OCI-LY1 (cell line): ENCODE results near the gene ETV6.

ENCODE experiments used
- H2AFZ ChIP-seq: fragments of 200-600 bp; sonication (generic), shearing (Covaris generic); 2 replicates; pipeline ENCODE4 v1.6.0; 2014; ENCODE audit warnings: antibody characterized with exemption, mild to moderate bottlenecking, low read length
- H3F3A ChIP-seq: fragments of 200-600 bp; sonication (generic), shearing (Covaris generic); 2 replicates; pipeline ENCODE4 v1.6.0; 2014; ENCODE audit warnings: mild to moderate bottlenecking, antibody characterized with exemption, low read length, moderate library complexity; ENCODE audit not compliant: insufficient read depth
- H3K27ac ChIP-seq: fragments of 200-600 bp; sonication (generic); 2 replicates; pipeline ENCODE4 v1.5.1; 2014; ENCODE audit warnings: low read length, mixed run types, mild to moderate bottlenecking, low read depth; ENCODE audit not compliant: poor library complexity, severe bottlenecking
- H3K27me3 ChIP-seq: fragments of 200-600 bp; sonication (generic); 2 replicates; pipeline ENCODE4 v1.6.0; 2014; ENCODE audit warnings: antibody characterized with exemption, mild to moderate bottlenecking, low read length, moderate library complexity; ENCODE audit not compliant: insufficient read depth
- H3K36me3 ChIP-seq: fragments of 200-600 bp; sonication (generic); 2 replicates; pipeline ENCODE4 v1.6.1; 2014; ENCODE audit warnings: mild to moderate bottlenecking, antibody characterized with exemption, low read length, moderate library complexity, mixed read lengths; ENCODE audit not compliant: insufficient read depth
- H3K4me1 ChIP-seq: fragments of 200-600 bp; sonication (generic); 2 replicates; pipeline ENCODE4 v1.5.1; 2014; ENCODE audit warnings: mild to moderate bottlenecking, low read length, moderate library complexity; ENCODE audit not compliant: insufficient read depth, severe bottlenecking
- H3K4me2 ChIP-seq: fragments of 200-600 bp; sonication (generic), shearing (Covaris generic); 2 replicates; pipeline ENCODE4 v1.6.1; 2014; ENCODE audit warnings: low read length
- H3K4me3 ChIP-seq: fragments of 200-600 bp; sonication (generic); 2 replicates; pipeline ENCODE4 v1.5.1; 2014; ENCODE audit warnings: low read length, low read depth, mild to moderate bottlenecking, mixed read lengths; ENCODE audit not compliant: poor library complexity, severe bottlenecking
- H3K79me2 ChIP-seq: fragments of 200-600 bp; shearing (Covaris generic); 2 replicates; pipeline ENCODE4 v1.6.1; 2016; ENCODE audit warnings: mixed run types, low read length, mixed read lengths; ENCODE audit not compliant: insufficient read depth
- H3K9ac ChIP-seq: fragments of 200-600 bp; sonication (generic), shearing (Covaris generic); 2 replicates; pipeline ENCODE4 v1.6.1; 2014; ENCODE audit warnings: mild to moderate bottlenecking, low read length, mixed read lengths
- H3K9me2 ChIP-seq: fragments of 200-600 bp; sonication (generic), shearing (Covaris generic); 2 replicates; pipeline ENCODE4 v1.6.1; 2014; ENCODE audit warnings: low read depth, mild to moderate bottlenecking, low read length, mixed read lengths
- H3K9me3 ChIP-seq: fragments of 200-600 bp; shearing (Covaris generic); 2 replicates; pipeline ENCODE4 v1.6.1; 2014; ENCODE audit warnings: low read length, mixed read lengths
- H4K20me1 ChIP-seq: fragments of 200-600 bp; sonication (generic), shearing (Covaris generic); 2 replicates; pipeline ENCODE4 v1.6.0; 2016; ENCODE audit warnings: mild to moderate bottlenecking, low read length; ENCODE audit not compliant: insufficient read depth
- EZH2 ChIP-seq: fragments of 200-600 bp; sonication (generic), shearing (Covaris generic); IDR thresholded peaks from 2 replicates; pipeline ENCODE4 v1.8.0; 2017; ENCODE audit warnings: borderline replicate concordance, mixed run types, mild to moderate bottlenecking, antibody characterized with exemption, low read length, moderate library complexity, mixed read lengths
- TF ChIP-seq, protein P1 (sequence below): fragments of 200-600 bp; sonication (generic), shearing (Covaris generic); IDR thresholded peaks from 2 replicates; pipeline ENCODE4 v1.5.1; 2017; ENCODE audit warnings: mild to moderate bottlenecking, antibody characterized with exemption, low read length, moderate library complexity, mixed read lengths

ETV6 gene

DNA sequence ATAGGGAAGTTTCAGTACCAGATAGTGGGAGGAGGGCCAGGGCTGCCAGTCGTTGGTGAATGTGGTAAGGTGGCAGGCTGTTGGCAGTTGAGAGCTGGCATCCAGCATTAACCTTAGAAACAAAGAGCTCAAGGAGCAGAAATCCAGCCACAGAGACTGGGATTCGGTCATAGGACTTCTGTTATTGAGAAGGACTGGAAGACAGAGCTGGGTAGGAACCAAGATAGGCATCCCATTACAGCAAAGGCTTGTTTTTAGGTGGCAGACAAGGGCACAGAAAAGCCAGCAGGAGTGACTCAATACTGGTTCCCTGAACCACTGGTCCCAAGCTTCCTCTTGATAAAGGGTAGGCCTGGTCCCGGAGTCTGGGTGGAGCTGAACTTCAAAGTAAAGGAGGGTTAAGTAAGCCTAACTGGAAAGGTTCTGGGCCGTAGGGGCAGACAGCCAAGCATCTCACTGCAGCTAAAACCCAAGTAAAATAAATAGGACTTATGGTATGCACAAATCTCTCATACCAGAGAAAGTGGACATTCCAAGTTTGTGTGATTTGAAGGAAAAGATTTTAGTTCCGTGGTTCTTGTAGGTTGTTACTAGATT lies 147.9 kb downstream of the ETV6 start:
- no peak overlapping the region for H3K4me3 ChIP-seq
- H3K4me2 ChIP-seq: no peak overlapping the region
- no peak overlapping the region for H3K9ac ChIP-seq
- H3K9me3 ChIP-seq: no peaks in the 10 kb centered on the region
- H3K79me2 ChIP-seq: no peaks in the 10 kb centered on the region
- peak overlapping the region; percentile 33 for H3K27ac ChIP-seq
- no peaks in the 10 kb centered on the region for H3K36me3 ChIP-seq
- H4K20me1 ChIP-seq: no peaks in the 10 kb centered on the region
- no peaks in the 10 kb centered on the region for H3K27me3 ChIP-seq
- TF ChIP-seq, protein P1, sequence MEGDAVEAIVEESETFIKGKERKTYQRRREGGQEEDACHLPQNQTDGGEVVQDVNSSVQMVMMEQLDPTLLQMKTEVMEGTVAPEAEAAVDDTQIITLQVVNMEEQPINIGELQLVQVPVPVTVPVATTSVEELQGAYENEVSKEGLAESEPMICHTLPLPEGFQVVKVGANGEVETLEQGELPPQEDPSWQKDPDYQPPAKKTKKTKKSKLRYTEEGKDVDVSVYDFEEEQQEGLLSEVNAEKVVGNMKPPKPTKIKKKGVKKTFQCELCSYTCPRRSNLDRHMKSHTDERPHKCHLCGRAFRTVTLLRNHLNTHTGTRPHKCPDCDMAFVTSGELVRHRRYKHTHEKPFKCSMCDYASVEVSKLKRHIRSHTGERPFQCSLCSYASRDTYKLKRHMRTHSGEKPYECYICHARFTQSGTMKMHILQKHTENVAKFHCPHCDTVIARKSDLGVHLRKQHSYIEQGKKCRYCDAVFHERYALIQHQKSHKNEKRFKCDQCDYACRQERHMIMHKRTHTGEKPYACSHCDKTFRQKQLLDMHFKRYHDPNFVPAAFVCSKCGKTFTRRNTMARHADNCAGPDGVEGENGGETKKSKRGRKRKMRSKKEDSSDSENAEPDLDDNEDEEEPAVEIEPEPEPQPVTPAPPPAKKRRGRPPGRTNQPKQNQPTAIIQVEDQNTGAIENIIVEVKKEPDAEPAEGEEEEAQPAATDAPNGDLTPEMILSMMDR: no peak
- no peak for TF ChIP-seq EZH2
- H3F3A ChIP-seq: no peaks in the 10 kb centered on the region
- H2AFZ ChIP-seq: no peak overlapping the region
- peaks cover 60% of the 10 kb centered on the region for H3K4me1 ChIP-seq
- H3K9me2 ChIP-seq: no peaks in the 10 kb centered on the region

DNA sequence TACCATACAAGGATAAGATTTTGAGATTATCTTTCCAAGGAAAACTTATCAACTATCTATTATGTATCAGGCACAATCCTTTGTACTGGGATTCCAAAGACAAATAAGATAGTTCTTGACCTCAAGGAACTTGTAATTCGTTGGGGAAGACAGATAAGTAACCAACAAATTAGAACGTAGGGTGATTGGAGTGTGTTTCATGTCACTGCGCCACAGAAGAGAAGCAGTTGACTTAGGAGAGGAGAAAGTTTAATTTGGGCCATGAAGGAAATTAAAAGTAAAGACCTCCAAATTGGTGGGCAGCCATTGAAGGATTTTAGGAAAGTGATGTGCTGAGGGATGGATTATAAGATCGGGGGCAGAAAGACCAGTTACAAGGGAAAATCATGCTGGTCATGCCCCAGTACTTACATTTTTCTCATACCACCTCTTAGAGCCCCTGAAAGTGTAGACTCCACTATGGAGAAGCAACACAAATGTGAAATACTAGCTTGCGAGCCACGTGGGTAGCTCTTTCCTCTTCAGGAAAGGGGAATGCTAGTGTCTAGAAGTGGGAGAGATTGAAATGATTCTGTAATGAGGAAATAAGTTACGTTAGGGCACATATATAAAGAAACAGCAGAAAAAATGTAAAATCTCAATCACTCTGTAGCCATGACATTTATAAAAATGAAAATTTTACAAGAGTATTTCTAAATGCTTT lies 148.7 kb downstream of the ETV6 start:
- no peaks in the 10 kb centered on the region for H4K20me1 ChIP-seq
- H3K9ac ChIP-seq: no peak overlapping the region
- no peaks in the 10 kb centered on the region for H3K9me3 ChIP-seq
- no peaks in the 10 kb centered on the region for H3K27me3 ChIP-seq
- no peaks in the 10 kb centered on the region for H3K36me3 ChIP-seq
- H3K9me2 ChIP-seq: no peaks in the 10 kb centered on the region
- TF ChIP-seq EZH2: no peak
- TF ChIP-seq, protein P1: no peak
- peaks cover 53% of the 10 kb centered on the region for H3K4me1 ChIP-seq
- H3K4me2 ChIP-seq: no peak overlapping the region
- H3K79me2 ChIP-seq: no peaks in the 10 kb centered on the region
- no peaks in the 10 kb centered on the region for H3F3A ChIP-seq
- H3K27ac ChIP-seq: peak overlapping the region; percentile 44
- H3K4me3 ChIP-seq: no peak overlapping the region
- H2AFZ ChIP-seq: no peak overlapping the region

DNA sequence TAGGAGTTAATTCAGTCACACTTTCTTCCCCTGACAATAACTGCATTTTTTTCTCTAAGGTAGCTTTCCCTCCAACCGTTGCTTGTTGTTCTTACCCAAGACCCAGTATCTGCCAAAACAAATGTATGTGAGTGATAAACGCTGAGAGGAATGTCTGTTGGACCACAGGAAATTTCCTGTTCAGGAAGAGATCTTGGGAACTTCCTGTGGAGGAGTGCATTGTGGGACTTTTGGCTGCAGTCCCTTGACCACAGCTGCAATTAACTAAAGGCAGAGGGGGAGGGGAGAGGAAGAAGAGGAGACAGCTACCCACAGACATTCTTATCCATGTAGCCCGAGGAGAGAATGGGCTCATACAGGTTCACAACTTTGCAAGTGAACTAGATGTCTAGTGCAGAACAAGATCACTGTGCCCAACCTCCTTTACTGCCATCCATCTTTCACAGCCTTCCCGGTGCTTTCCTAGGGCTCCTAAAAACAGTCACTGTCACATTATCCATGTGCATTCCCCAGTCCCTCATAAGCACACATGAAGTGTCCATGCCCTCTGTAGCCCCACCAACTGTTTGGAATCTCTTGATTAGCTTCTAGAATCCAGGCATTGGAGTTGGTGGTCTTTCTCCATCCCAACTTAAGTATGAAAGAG lies 149.5 kb downstream of the ETV6 start:
- no peaks in the 10 kb centered on the region for H4K20me1 ChIP-seq
- no peaks in the 10 kb centered on the region for H3K9me3 ChIP-seq
- no peaks in the 10 kb centered on the region for H3K79me2 ChIP-seq
- peak overlapping the region; percentile 44 for H3K27ac ChIP-seq
- H3K4me1 ChIP-seq: peaks cover 44% of the 10 kb centered on the region
- H3K27me3 ChIP-seq: no peaks in the 10 kb centered on the region
- no peak for TF ChIP-seq EZH2
- TF ChIP-seq, protein P1: no peak
- H3K36me3 ChIP-seq: no peaks in the 10 kb centered on the region
- H3K4me2 ChIP-seq: no peak overlapping the region
- H3K4me3 ChIP-seq: no peak overlapping the region
- no peaks in the 10 kb centered on the region for H3K9me2 ChIP-seq
- no peaks in the 10 kb centered on the region for H3F3A ChIP-seq
- H3K9ac ChIP-seq: no peak overlapping the region
- H2AFZ ChIP-seq: no peak overlapping the region
